HG03457 (cell line): ENCODE results near the gene RASAL2.
"Not testable (repeated sequence)": the region's sequence is repeated elsewhere in the genome, so short reads cannot be mapped to it uniquely, and the experiment has no call there.

Source experiments
- ATAC-seq: cut with Tn5 transposase; IDR thresholded peaks from one replicate; pipeline ENCODE4 v1.9.1; 2021; ENCODE audit warnings: moderate number of reproducible peaks; ENCODE audit not compliant: unreplicated experiment

The RASAL2 gene

GRCh38 chr1:178368208-178368607 is 274.3 kb downstream of the RASAL2 start:
- ATAC-seq: no peak

- ATAC-seq: no peak
Observed at GRCh38 chr1:178371235-178371634, 277.3 kb downstream of the RASAL2 start.

DNA sequence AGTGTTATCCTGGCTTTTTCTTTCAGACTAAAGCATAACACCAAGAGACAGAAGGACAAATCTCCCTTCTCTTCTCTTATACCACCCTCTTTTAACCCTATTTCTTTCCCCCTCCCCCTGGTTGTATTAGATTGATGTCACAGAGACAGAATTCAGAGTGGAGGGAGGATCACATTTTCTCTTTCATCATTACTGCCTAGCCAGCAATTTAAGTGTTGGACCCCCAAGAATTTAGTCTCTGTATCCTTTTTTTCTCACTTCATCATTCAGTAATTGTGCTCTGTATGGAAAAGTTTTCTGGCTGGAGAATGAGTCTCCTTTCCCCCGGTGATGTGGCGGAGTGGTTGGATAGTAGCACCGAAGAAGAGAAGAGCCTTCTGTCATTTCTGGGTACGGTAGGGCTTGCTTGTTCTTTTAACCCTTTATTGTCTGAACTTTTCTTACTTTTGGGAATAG is 278.1 kb downstream of the RASAL2 start:
- no peak for ATAC-seq

DNA sequence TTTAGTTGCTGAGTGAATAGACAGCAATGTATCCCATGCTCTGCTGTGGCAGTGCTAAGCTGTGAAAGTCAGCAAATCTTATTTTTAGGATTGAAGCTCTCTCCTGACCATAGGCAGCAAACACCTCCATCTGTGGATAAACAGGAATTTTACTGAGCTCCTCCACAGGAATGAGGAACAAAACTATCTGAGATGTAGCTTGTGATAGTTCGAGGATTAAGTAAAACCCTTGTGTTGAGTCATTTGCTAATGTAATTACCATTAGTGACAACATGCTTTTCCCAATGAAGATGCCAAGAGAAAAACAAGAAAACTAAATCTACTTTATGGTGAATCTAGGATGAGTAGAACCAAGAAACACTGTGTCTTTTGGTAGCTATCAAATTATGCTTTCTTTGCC is 280.1 kb downstream of the RASAL2 start:
- no peak for ATAC-seq

DNA sequence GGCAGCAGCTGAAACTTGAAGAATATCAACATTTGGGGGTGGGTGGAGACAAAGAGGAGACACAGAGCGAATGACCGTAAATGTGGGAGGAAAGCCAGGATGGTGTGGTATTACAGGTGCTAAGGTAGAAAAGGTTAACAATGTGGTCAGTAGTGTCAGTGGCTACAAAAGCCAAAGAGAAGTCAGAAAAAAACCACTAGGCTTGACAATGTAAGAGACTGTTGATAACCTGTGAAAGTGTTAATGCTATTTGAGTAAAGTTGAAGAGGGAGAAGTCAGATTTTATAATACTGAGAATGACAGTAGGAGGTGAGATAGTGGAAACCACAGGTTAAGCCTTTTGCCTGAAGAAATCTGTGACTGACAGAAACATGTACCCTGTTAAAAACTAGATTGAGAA is 282.1 kb downstream of the RASAL2 start:
- ATAC-seq: no peak

DNA sequence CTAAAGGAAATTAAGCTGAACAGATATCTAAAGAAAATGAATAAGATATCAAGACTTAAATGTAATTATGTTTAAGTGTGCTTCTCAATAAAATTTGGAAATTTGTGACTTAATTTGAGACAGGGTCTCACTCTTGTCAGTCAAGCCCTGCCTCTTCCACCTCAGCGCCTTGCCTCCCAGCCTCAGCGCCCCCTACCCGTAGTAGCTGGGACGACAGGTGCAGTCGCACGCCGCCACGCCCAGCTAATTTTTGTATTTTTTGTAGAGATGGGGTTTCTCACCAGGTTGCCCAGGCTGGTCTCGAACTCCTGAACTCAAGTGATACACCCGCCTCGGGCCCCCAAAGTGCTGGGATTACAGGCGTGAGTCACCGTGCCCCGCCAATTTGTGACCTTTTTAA is 285.9 kb downstream of the RASAL2 start:
- no peak for ATAC-seq

DNA sequence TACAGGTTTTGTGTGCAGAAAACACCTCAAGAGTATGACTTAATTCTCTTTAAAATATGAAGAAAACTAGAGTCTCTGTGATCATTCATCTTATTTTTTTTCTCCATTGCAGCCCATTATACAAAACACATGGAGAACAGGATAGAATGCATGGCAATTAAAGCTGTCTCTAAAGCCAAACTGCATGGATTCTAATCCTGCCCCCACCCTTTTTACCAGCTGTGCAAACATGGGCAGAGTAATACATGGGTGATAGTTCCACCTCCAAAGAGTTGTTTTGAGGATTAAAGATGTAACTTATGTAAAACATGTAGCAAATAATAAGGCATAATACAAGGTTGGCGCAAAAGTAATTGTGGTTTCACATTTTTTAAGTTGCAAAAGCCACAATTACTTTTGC is 288.5 kb downstream of the RASAL2 start:
- no peak for ATAC-seq

DNA sequence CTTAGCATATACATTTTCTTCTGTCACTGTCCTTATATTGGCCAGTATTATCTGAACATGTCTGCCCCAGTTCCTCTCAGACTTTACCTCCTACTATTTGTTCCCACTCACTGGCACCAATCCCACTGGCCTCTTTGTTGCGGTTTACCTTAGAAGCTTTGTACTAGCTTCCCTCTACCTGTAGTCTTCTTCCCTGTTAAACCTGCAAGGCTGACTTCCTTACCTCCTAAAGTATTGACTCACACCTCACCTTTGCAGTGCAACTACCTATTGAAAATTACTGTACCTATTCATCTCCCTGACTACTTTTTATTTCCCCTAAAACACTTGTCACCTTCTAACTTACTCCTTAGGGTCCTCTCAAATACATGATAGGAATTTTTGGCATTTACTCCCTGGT is 291.8 kb downstream of the RASAL2 start:
- no peak for ATAC-seq

DNA sequence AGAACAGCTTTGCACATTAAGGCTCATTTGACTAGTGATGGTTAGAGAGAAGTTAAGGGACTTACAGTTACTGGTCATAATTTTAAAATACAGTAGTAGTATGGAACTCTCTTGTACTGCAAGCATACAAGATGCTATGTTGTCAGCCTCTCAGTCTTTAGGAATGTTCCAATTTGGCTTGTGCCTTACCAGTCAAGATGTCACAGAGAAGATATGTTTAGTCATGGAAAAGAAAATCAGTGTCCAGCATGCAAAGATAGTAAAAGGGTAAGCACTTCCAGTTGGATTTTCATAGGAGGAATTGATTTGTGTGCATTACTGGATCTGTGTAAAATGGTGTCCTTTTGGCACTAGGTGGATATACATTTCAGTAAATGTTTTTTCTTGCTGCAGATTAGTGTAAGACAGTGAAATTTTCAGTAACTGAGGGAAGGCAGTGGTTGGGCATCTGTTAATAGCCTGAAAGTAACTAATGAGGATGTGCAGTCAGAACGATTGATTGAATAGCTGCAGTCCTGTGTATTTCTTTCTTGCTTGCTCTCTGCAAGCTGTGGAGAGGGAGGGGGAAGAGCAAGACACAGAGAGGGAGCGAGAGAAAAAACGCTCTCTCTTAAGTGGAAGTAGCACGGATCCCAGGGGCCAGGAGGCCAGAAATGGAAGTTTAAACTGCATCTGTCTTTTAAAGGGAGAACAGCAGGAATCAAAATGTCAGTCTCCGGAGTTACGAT is 294.7 kb downstream of the RASAL2 start:
- ATAC-seq: no peak

DNA sequence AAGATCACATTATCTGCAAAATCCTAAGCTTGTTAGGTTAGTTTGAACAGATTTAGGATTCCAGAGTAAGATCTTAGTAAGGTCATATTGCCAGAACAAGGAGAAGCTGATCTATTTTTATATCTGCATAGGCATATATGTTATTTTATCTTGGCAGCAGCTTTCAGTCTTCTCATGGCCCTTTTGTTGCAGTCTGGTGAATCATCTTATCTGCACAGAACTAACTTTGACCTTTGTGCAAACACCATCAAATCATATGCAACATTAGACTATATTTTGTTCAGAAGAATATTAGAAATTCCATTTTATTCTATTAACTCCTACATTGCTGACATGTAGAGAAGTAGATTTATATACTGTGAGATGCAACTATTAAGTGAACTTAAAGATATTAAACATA is 295.5 kb downstream of the RASAL2 start:
- no peak for ATAC-seq

DNA sequence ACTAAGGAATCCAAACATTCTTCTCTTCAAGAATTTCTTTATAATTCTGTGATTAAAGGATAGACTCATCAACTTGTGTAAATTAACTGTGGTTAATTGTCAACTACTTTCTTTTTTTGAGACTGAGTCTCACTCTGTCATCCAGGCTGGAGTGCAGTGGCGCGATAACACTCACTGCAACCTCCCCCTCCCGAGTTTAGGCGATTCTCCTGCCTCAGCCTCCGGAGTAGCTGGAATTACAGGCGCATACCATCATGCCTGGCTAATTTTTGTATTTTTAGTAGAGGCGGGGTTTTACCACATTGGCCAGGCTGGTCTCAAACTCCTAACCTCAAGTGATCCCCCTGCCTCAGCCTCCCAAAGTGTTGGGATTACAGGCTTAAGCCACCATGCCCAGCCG is 296.4 kb downstream of the RASAL2 start:
- ATAC-seq: not testable (repeated sequence)

GRCh38 chr1:178393370-178393769 is 299.5 kb downstream of the RASAL2 start:
- no peak for ATAC-seq

- ATAC-seq: no peak
Observed at GRCh38 chr1:178396789-178397188, 302.9 kb downstream of the RASAL2 start.

DNA sequence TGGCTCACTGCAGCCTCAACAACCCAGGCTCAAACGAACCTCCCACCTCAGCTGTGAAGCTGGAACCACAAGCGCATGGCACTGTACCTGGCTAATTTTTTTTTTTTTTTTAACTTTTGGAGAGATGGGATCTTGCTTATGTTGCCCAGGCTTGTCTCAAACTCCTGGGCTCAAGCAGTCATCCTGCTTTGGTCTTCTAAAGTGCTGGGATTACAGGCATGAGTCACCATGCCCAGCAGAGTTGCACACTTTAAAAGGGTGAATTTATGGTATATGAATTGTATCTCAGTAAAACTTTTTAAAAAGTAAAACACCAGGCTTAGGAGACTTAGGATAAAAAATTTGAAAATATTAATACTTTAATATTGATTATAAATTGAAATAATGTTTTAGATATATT is 303.8 kb downstream of the RASAL2 start:
- ATAC-seq: no peak

DNA sequence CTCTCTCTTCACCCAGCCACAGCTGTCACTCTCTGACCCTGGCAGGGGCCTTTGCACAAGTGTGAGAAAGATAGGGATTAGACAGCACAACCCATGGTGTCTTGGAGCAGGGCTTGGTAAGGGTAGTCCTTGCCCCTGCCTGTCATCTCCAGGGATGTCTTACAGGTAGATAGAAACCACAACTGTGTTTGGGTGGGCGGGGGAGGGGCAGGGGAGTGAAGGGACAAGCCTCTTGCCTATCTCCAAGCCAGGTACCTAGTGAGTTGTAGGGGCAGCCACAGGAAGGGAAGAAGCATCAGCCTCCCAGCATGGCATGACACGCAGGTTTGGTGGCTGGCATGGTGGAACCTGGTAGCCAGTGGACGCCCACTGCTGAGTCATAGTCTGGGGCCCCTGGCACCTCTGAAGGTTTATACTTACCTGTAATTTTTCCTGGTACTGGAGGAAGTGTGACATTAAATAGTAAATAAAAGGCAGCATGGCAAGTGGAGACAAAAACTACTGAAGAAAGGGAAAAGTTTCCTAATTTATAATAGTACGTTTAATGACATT is 305.3 kb downstream of the RASAL2 start:
- no peak for ATAC-seq

DNA sequence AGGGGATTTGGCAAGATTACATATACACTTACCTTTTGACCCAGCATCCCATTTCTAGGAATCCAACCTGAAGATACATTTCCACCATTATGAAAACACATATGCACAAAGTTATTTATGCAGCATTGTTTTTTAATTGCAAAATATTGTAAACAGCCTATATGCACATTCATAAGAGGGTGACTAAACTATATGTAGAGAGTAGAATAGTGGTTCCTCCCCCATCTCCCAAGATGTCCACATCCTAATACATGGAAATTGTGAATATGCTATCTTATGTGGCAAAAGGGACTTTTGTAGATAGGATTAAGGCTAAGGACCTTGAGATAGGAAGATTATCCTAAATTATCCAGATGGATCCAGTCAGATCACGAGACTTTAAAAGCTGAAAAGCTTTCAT is 311.2 kb downstream of the RASAL2 start:
- ATAC-seq: no peak

GRCh38 chr1:178407215-178407614 is 313.3 kb downstream of the RASAL2 start:
- ATAC-seq: no peak

GRCh38 chr1:178407655-178408054 is 313.8 kb downstream of the RASAL2 start:
- ATAC-seq: no peak

- ATAC-seq: no peak
Observed at GRCh38 chr1:178408871-178409270, 315.0 kb downstream of the RASAL2 start.

- no peak for ATAC-seq
Observed at GRCh38 chr1:178409541-178409940, 315.6 kb downstream of the RASAL2 start.

DNA sequence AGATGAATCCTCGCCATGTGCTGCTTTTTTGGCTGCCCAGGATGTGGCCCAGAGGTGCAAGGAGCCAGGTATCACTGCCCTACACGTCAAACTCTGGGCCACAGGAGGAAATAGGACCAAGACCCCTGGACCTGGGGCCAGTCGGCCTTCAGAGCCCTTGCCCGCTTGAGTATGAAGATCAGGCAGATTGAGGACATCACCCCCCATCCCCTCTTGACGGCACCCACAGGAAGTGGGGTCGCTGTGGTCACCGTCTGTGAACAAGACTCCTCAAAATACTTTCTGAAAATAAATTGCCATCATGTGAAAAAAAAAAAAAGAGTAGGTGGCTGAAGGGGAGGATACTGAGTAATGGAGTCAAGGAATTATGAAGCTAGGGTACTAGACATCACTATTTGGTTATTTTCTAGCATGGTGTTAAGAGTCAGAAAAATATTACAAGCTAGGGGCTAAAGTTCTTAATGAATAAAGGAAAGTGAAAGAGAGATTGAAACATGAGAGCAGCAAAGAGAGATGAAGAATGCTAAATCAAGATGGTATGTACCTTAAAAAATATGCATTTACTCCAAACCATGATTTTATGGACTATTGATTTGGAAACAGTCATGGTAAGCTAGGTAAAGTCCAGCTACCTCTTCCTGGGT is 318.0 kb downstream of the RASAL2 start:
- ATAC-seq: peak; percentile 62

- ATAC-seq: peak; percentile 85
Observed at GRCh38 chr1:178412400-178412770, 318.5 kb downstream of the RASAL2 start.
